ENCODE data around the gene AOC1. TPM values are rescaled to one million over a fixed set of nuclear protein-coding genes. Genes with fewer than 3 reads are reported as not detected.

AOC1 gene
- total RNA-seq, 2 experiments from 2014 or later: not detected

GRCh38 chr7:150874401-150875198 lies 22.3 kb downstream of the AOC1 start:
- no peak overlapping the region for H3K4me3 ChIP-seq (ENCODE audit: low read length)
- Mint-ChIP-seq H3K4me1 (ENCODE audit: low read depth) (peaks cover 24% of the 10 kb centered on the region), H3K36me3 (ENCODE audit: low read depth) (no peaks in the 10 kb centered on the region), H3K27me3 (peaks cover 20% of the 10 kb centered on the region), H3K27ac (no peak overlapping the region), H3K9me3 (no peaks in the 10 kb centered on the region), H3K4me3 (no peak overlapping the region)
- H3K36me3 ChIP-seq (ENCODE audit: insufficient read depth, low read length): no peaks in the 10 kb centered on the region
- no peaks in the 10 kb centered on the region for H3K27me3 ChIP-seq (ENCODE audit: control insufficient read depth in 1 of 2, insufficient read depth in 2 of 2, low read length in 2 of 2)
- peaks cover 15% of the 10 kb centered on the region for H3K4me1 ChIP-seq (ENCODE audit: insufficient read depth, low read length)
- DNase-seq (no peak), ATAC-seq (ENCODE audit: poor library complexity) (no peak)
- peaks cover 2% of the 10 kb centered on the region in 2 experiments for H3K9me3 ChIP-seq (ENCODE audit: control insufficient read depth in 1 of 2, insufficient read depth in 1 of 2, low read length in 2 of 2)
- intact Hi-C loops (cut with DNase I, micrococcal nuclease): loop anchor here in 1 of 2 experiments (5.0 to 10.0 kb wide), 3 partner anchors 97 to 587 kb away; no protein-coding TSS in a partner anchor
- no peak for TF ChIP-seq CTCF (IDR thresholded peaks at IDR 0.05)
- POLR2A ChIA-PET: no interaction called here
- no peak overlapping the region for H3K27ac ChIP-seq (ENCODE audit: low read depth in 1 of 2, low read length in 2 of 2)
- CTCF ChIA-PET: no interaction called here

- no peak for ATAC-seq (ENCODE audit: poor library complexity)
- intact Hi-C loops (cut with DNase I, micrococcal nuclease): loop anchor here in 1 of 2 experiments (5.0 to 10.0 kb wide), 3 partner anchors 98 to 588 kb away; no protein-coding TSS in a partner anchor
- H3K27ac Mint-ChIP-seq: no peak overlapping the region
Measured at GRCh38 chr7:150875791-150876190, 23.5 kb downstream of the AOC1 start.

More at GRCh38 chr7:150875791-150876190, 23.5 kb downstream of the AOC1 start:
- ChIA-PET CTCF (interaction anchor here (0.7 kb wide), 1 partner anchor 235 kb away, joined by 3 read pairs; no protein-coding TSS in a partner anchor), POLR2A (interaction anchor here (1.2 kb wide), 1 partner anchor 32 kb away, joined by 3 read pairs; no protein-coding TSS in a partner anchor)
- H3K27me3 Mint-ChIP-seq: peaks cover 8% of the 10 kb centered on the region
- Histone ChIP-seq H3K4me1 (ENCODE audit: insufficient read depth, low read length) (peaks cover 15% of the 10 kb centered on the region), H3K36me3 (ENCODE audit: insufficient read depth, low read length) (no peaks in the 10 kb centered on the region), H3K27ac (ENCODE audit: low read depth in 1 of 2, low read length in 2 of 2) (no peak overlapping the region), H3K9me3 (ENCODE audit: control insufficient read depth in 1 of 2, insufficient read depth in 1 of 2, low read length in 2 of 2) (peaks cover 4 to 14% of the 10 kb centered on the region in 2 experiments), H3K27me3 (ENCODE audit: control insufficient read depth in 1 of 2, insufficient read depth in 2 of 2, low read length in 2 of 2) (no peaks in the 10 kb centered on the region), H3K4me3 (ENCODE audit: low read length) (no peak overlapping the region)
- no peak overlapping the region for H3K4me3 Mint-ChIP-seq
- peaks cover 7% of the 10 kb centered on the region for H3K9me3 Mint-ChIP-seq
- H3K4me1 Mint-ChIP-seq (ENCODE audit: low read depth): peaks cover 24% of the 10 kb centered on the region
- TF ChIP-seq CTCF (IDR thresholded peaks at IDR 0.05): no peak
- no peaks in the 10 kb centered on the region for H3K36me3 Mint-ChIP-seq (ENCODE audit: low read depth)
- no peak for DNase-seq
